RWPE1 (cell line): ENCODE data around the gene RRP8.

ENCODE experiments used
- CTCF ChIA-PET: fragments of 350-600 bp; sonication (Branson Sonifier 250); formaldehyde crosslinking; extraction: SDS; loops from one replicate; lab custom pipeline; 2021; lab: Yijun Ruan, JAX
- POLR2A ChIA-PET: fragments of 400-600 bp; formaldehyde crosslinking; extraction: SDS; loops from one replicate; lab custom pipeline; 2020; ENCODE audit warnings: antibody characterized with exemption; ENCODE audit not compliant: low non-redundant PET; lab: Yijun Ruan, JAX
- DNase-seq: peaks from one replicate; pipeline ENCODE4 v3.0.0; 2012; ENCODE audit warnings: low spot score
- H3K27ac ChIP-seq: fragments of 450-650 bp; 2 replicates; pipeline ENCODE4 v1.5.1; 2017
- CTCF ChIP-seq: fragments of 450-650 bp; conservative IDR thresholded peaks from 2 replicates; pipeline ENCODE4 v1.5.1; 2017; ENCODE audit warnings: low read depth, mild to moderate bottlenecking

Gene RRP8

GRCh38 chr11:6571434-6572008, 31.9 kb downstream of the RRP8 start:
- no peak overlapping the region for H3K27ac ChIP-seq
- ChIA-PET POLR2A (no interaction called here), CTCF (no interaction called here)
- TF ChIP-seq CTCF, result no peak
- DNase-seq, result no peak

GRCh38 chr11:6570691-6571427, 32.6 kb downstream of the RRP8 start:
- H3K27ac ChIP-seq, result no peak overlapping the region
- ChIA-PET CTCF (no interaction called here), POLR2A (no interaction called here)
- DNase-seq, result no peak
- TF ChIP-seq CTCF, result no peak

GRCh38 chr11:6569706-6570105, 33.7 kb downstream of the RRP8 start:
- no peak for DNase-seq
- ChIA-PET POLR2A (no interaction called here), CTCF (no interaction called here)
- TF ChIP-seq CTCF, result no peak
- H3K27ac ChIP-seq, result no peak overlapping the region

- DNase-seq, result peak; percentile 32
- TF ChIP-seq CTCF, result no peak
- CTCF ChIA-PET, result interaction anchor here (0.5 to 0.7 kb wide), 2 partner anchors 28 to 393 kb away, joined by 3 read pairs; no protein-coding TSS in a partner anchor
- H3K27ac ChIP-seq, result 0 out of 2 replicates have a peak overlapping the region, but pooled peaks have one; percentile 15
- POLR2A ChIA-PET, result interaction anchor here (0.8 kb wide), 1 partner anchor 38 kb away, joined by 3 read pairs; no protein-coding TSS in a partner anchor
Observed at GRCh38 chr11:6568191-6568918, 35.1 kb downstream of the RRP8 start.

GRCh38 chr11:6567371-6567745, 36.1 kb downstream of the RRP8 start:
- ChIA-PET CTCF (no interaction called here), POLR2A (no interaction called here)
- TF ChIP-seq CTCF, result no peak
- no peak overlapping the region for H3K27ac ChIP-seq
- no peak for DNase-seq

GRCh38 chr11:6566704-6567370, 36.6 kb downstream of the RRP8 start:
- CTCF ChIA-PET, result no interaction called here
- no peak for TF ChIP-seq CTCF
- POLR2A ChIA-PET, result no interaction called here
- DNase-seq, result no peak
- H3K27ac ChIP-seq, result no peak overlapping the region
